ENCODE data around the gene GSTT4. TPM values are rescaled to one million over a fixed set of nuclear protein-coding genes. Genes with fewer than 3 reads are reported as not detected.

Gene GSTT4
- polyA plus RNA-seq, 1 donor from 2014 or later, result not detected

- no peak overlapping the region for H3K9ac ChIP-seq (ENCODE audit: low read length)
- H3K36me3 ChIP-seq (ENCODE audit: insufficient read depth, low read length), result no peaks in the 10 kb centered on the region
- no peaks in the 10 kb centered on the region for H3K9me2 ChIP-seq (ENCODE audit: insufficient read depth, low read length)
- TF ChIP-seq REST (IDR thresholded peaks at IDR 0.05; ENCODE audit: borderline replicate concordance), result no peak
- peaks cover 10% of the 10 kb centered on the region for H3K79me2 ChIP-seq (replicated peaks; ENCODE audit: insufficient read depth, low read length)
- no peaks in the 10 kb centered on the region for H3F3A ChIP-seq (ENCODE audit: insufficient read depth, low read length, poor library complexity, severe bottlenecking)
- no peak overlapping the region for H3K4me3 ChIP-seq (ENCODE audit: low read length)
- no peak overlapping the region for H3K4me2 ChIP-seq (ENCODE audit: low read length)
- no peak overlapping the region for H3K27ac ChIP-seq (ENCODE audit: low read length)
- H3K9me3 ChIP-seq (ENCODE audit: low read length), result no peaks in the 10 kb centered on the region
- no peaks in the 10 kb centered on the region for H4K20me1 ChIP-seq (ENCODE audit: insufficient read depth)
- no peak overlapping the region for H2AFZ ChIP-seq (ENCODE audit: low read depth, low read length)
- H3K27me3 ChIP-seq (ENCODE audit: insufficient read depth, low read depth, low read length), result no peaks in the 10 kb centered on the region
These were observed 2.2 kb upstream of the GSTT4 start for GRCh38 chr22:24007253-24008021.

GRCh38 chr22:24006914-24007214 lies 1.6 kb upstream of the GSTT4 start:
- Histone ChIP-seq H3K9me3 (ENCODE audit: low read length) (no peaks in the 10 kb centered on the region), H3K27ac (ENCODE audit: low read length) (no peak overlapping the region), H3K27me3 (ENCODE audit: insufficient read depth, low read depth, low read length) (no peaks in the 10 kb centered on the region), H2AFZ (ENCODE audit: low read depth, low read length) (no peak overlapping the region), H3K9me2 (ENCODE audit: insufficient read depth, low read length) (no peaks in the 10 kb centered on the region), H3K4me3 (ENCODE audit: low read length) (no peak overlapping the region), H4K20me1 (ENCODE audit: insufficient read depth) (no peaks in the 10 kb centered on the region), H3K36me3 (ENCODE audit: insufficient read depth, low read length) (no peaks in the 10 kb centered on the region), H3F3A (ENCODE audit: insufficient read depth, low read length, poor library complexity, severe bottlenecking) (no peaks in the 10 kb centered on the region), H3K79me2 (replicated peaks; ENCODE audit: insufficient read depth, low read length) (peaks cover 5% of the 10 kb centered on the region), H3K9ac (ENCODE audit: low read length) (no peak overlapping the region), H3K4me2 (ENCODE audit: low read length) (no peak overlapping the region)
- TF ChIP-seq RAD21 (conservative IDR thresholded peaks at IDR 0.05) (no peak), TAF1 (IDR thresholded peaks at IDR 0.05; ENCODE audit: low read depth) (no peak), CTCF (IDR thresholded peaks at IDR 0.05; ENCODE audit: poor library complexity, severe bottlenecking) (no peak), REST (IDR thresholded peaks at IDR 0.05; ENCODE audit: borderline replicate concordance) (no peak), POLR2AphosphoS5 (IDR thresholded peaks at IDR 0.05) (no peak), EZH2 (IDR thresholded peaks at IDR 0.05; ENCODE audit: borderline replicate concordance, insufficient read depth, low read length, poor library complexity, severe bottlenecking) (no peak), EP300 (conservative IDR thresholded peaks at IDR 0.05; ENCODE audit: poor library complexity, severe bottlenecking) (no peak), MXI1 (conservative IDR thresholded peaks at IDR 0.05; ENCODE audit: poor library complexity, severe bottlenecking) (no peak), SMC3 (conservative IDR thresholded peaks at IDR 0.05; ENCODE audit: poor library complexity) (no peak)
